Activated naive CD8-positive, alpha-beta T cell treated with anti-CD3 and anti-CD28 coated beads, Interleukin-2, amount 50 U/mL, for 16 hours (primary cell): Measurements from ENCODE around the gene HIVEP3.
A peak's percentile ranks its signal among the peaks of the same experiment; 100 is the strongest.

Experiments
- DNase-seq: peaks from one replicate; pipeline ENCODE4 v3.0.0-alpha.2; 2020; ENCODE audit warnings: low read depth, low spot score

Gene HIVEP3

GRCh38 chr1:41874151-41874719 is 44.5 kb downstream of the HIVEP3 start:
- DNase-seq = no peak

- DNase-seq = no peak
Measured at GRCh38 chr1:41872074-41872473, 46.6 kb downstream of the HIVEP3 start.

GRCh38 chr1:41870076-41870562 is 48.6 kb downstream of the HIVEP3 start:
- no peak for DNase-seq

DNA sequence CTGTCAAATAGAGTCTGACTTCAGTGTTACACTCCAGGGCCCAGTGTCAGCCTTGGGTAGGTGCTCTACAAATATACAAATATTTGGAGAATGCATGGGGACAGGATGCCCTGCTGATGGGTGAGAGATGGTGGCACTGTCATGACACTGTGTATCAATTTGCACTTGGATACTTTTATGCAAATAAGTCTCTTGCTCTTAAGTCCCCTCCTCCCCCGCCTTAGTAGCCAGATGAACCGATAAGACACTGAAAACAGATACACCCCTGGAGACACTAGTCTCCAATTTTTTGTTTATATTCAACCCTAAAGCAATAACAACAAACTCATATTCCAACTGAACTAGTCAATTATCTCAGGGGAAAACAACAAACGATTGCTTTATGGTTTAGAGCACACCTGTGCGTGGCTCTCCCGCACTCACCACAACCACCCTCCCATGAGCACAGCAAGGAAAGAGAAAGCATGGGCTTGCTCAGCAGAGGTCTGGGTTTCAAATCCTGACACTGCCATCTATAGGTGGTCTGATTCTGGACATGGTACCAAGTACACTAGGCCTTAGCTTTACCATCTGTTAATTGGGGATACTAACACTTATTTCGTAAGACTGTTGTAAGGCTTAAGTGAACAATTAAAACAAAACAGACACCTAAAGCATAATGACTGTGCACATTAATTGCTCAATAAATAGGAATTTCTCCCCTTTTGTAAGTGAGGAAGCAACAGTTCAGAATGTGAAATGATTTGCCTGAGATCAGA is 50.3 kb downstream of the HIVEP3 start:
- no peak for DNase-seq

GRCh38 chr1:41866285-41866684 is 52.4 kb downstream of the HIVEP3 start:
- no peak for DNase-seq

GRCh38 chr1:41864471-41865040 is 54.2 kb downstream of the HIVEP3 start:
- DNase-seq = no peak

DNA sequence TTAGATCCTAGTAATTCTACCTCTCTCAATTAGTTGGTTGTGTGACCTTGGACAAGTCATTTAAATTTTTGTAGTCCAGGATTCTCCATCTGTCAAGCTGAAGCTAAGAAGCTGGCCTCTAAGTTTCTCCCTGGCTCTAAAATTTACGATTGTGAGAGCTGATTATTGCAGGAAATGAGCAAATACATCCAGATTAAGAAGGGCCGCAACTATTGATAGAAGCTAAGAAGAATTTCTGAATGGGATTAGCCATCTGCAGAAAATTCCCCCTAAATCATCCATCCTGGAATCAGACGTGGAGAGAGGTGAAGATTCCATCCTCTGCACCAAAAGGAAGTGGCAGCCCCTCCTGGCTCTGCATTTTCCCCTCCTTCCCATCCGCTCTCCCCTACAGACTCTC is 55.0 kb downstream of the HIVEP3 start:
- DNase-seq = no peak

GRCh38 chr1:41862384-41863221 is 56.1 kb downstream of the HIVEP3 start:
- peak; percentile 21 for DNase-seq

GRCh38 chr1:41861535-41862383 is 57.0 kb downstream of the HIVEP3 start:
- DNase-seq = no peak

GRCh38 chr1:41860771-41861170 is 58.0 kb downstream of the HIVEP3 start:
- no peak for DNase-seq

DNA sequence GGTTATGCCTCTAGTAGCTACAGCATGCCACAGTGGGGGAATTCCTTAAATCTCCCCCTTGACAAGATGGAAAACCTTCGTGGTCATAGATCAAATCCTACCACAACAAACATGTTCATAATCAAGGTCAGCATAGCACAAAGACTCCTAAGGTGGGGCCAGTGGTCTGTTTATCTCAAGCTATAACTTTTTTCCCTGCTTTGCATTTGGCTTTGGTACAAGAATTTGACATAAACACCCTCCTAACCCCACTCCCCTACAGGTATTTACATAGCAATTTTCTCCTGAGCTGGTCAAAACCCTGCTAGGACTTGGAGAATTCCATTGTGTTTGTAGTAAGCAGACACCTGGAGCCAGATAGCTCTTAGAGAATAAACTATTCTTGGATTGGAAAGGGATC is 58.5 kb downstream of the HIVEP3 start:
- DNase-seq = no peak

GRCh38 chr1:41859686-41860085 is 59.0 kb downstream of the HIVEP3 start:
- DNase-seq = no peak

- no peak for DNase-seq
Measured at GRCh38 chr1:41856944-41857285, 61.8 kb downstream of the HIVEP3 start.

GRCh38 chr1:41856151-41856943 is 62.4 kb downstream of the HIVEP3 start:
- no peak for DNase-seq

DNA sequence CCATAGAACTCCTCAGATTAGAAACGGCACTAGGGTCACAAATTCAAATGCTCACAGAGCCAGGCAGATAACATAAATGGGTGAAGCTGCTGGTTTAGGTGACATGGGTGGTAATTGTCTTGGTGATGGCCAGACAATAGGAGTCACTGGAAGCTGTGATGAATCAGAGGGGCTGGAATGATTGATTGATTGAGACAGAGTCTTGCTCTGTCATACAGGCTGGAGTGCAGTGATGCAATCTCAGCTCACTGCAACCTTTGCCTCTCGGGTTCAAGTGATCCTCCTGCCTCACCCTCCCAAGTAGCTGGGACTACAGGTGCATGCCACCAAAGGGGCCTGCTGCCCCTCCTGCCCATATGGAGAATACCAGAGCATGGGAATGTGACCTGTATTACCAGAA is 63.0 kb downstream of the HIVEP3 start:
- no peak for DNase-seq

DNA sequence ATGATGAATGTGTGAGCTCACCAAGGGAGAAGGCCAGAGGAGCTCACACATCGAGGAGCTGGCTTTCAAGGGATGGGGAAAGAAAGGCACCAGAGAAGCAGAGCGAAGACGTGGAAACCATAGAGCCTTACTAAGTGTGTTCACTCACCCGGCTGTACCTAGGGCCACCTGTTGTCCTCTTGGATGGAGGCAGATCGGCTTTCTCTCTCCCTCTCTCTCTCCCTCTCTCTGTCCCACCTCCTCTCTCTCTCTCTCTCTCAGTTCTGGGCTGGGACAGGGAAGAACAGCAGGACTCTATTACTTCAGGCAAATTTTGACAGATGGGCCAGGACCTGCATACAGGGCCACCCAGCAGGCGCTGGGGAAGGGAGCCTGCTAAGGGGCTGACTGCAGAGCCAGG is 64.8 kb downstream of the HIVEP3 start:
- DNase-seq = no peak

DNA sequence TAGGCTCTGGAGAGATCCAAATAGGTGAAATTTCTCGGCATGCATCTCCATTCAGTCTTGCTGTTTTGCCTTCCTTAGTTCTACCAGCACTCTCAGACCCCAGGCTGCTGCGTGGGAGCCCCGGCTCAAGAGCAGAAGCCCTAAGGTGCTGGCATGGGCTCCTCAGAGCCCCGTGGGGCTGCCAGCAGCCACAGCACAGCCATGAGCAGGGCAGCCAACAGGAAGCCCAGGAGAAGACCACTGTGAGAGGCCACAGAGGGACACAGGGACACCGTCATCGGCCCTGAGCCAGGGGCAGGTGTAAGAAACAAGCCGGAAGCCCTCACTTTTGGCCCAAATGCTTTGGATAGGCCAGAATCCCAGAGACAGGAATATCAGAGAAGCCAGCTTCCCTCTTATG is 66.6 kb downstream of the HIVEP3 start:
- DNase-seq = no peak

- no peak for DNase-seq
Measured at GRCh38 chr1:41851589-41851988, 67.1 kb downstream of the HIVEP3 start.

DNA sequence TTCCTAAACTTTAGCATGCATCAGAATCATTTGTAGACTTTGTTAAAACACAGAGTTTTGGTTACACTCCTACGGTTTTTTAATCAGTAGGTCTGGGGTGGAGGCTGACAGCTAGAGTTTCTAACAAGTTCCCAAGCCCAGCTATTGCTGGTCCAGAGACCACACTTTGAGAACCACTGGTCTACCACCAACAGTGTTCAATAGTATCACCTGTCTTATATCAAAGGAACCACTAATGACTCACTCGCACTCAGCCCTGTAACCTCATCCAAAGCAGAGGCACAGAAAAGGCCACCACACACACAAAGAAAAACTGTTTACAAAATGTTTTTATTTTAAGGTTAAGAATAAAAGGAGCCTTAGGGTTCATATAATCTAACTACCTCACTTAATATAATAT is 68.7 kb downstream of the HIVEP3 start:
- no peak for DNase-seq

GRCh38 chr1:41849211-41849759 is 69.4 kb downstream of the HIVEP3 start:
- no peak for DNase-seq
